GM23338 (cell line): ENCODE data around the gene PRR14L. TPM values are rescaled to one million over a fixed set of nuclear protein-coding genes. Genes with fewer than 3 reads are reported as not detected.

Experiments
- ATAC-seq: fragments of 200-7000 bp; cut with Tn5 transposase; 3 replicates; pipeline ENCODE4 v1.9.1; 2020
- DNase-seq: peaks from one replicate; pipeline ENCODE4 v3.0.0-alpha.2; 2015; ENCODE audit warnings: low spot score
- H2AFZ ChIP-seq: fragments of 200-600 bp; sonication (generic); 2 replicates; pipeline ENCODE4 v1.8.0; 2016; ENCODE audit warnings: antibody characterized with exemption, mild to moderate bottlenecking, moderate library complexity
- H3F3A ChIP-seq: fragments of 200-600 bp; sonication (generic); replicated peaks from 2 replicates; pipeline ENCODE4 v1.8.0; 2017; ENCODE audit warnings: antibody characterized with exemption, mixed run types, low read depth
- H3K27ac ChIP-seq: fragments of 200-600 bp; sonication (generic); 2 replicates; pipeline ENCODE4 v1.6.1; 2016; ENCODE audit warnings: low read depth
- H3K27me3 ChIP-seq: fragments of 200-600 bp; sonication (generic); 2 replicates; pipeline ENCODE4 v1.8.0; 2016; ENCODE audit warnings: mild to moderate bottlenecking, mixed run types, moderate library complexity; ENCODE audit not compliant: insufficient read depth
- H3K36me3 ChIP-seq: fragments of 200-600 bp; sonication (generic); 2 replicates; pipeline ENCODE4 v1.8.0; 2016; ENCODE audit warnings: mild to moderate bottlenecking; ENCODE audit not compliant: insufficient read depth
- H3K4me1 ChIP-seq: fragments of 200-600 bp; sonication (generic); 2 replicates; pipeline ENCODE4 v1.8.0; 2016; ENCODE audit warnings: mild to moderate bottlenecking, moderate library complexity; ENCODE audit not compliant: insufficient read depth
- H3K4me2 ChIP-seq: fragments of 200-600 bp; sonication (generic); 2 replicates; pipeline ENCODE4 v1.7.1; 2017; ENCODE audit warnings: mixed run types
- H3K4me3 ChIP-seq: fragments of 200-600 bp; sonication (generic); 2 replicates; pipeline ENCODE4 v1.6.1; 2016; ENCODE audit warnings: mixed run types
- H3K79me2 ChIP-seq: fragments of 200-600 bp; sonication (generic); replicated peaks from 2 replicates; pipeline ENCODE4 v1.8.0; 2017; ENCODE audit warnings: mild to moderate bottlenecking; ENCODE audit not compliant: insufficient read depth
- H3K9me2 ChIP-seq: fragments of 200-600 bp; sonication (generic); 2 replicates; pipeline ENCODE4 v1.8.0; 2017; ENCODE audit not compliant: insufficient read depth
- H4K20me1 ChIP-seq: fragments of 200-600 bp; sonication (generic); replicated peaks from 2 replicates; pipeline ENCODE4 v1.8.0; 2017; ENCODE audit warnings: mild to moderate bottlenecking; ENCODE audit not compliant: insufficient read depth
- H3K27ac Mint-ChIP-seq: 2 replicates; pipeline ENCODE4 v1.8.0; 2020; ENCODE audit warnings: inconsistent platforms, mild to moderate bottlenecking, moderate library complexity, mixed read lengths
- H3K27me3 Mint-ChIP-seq: 3 replicates; pipeline ENCODE4 v1.8.0; 2022; ENCODE audit warnings: low read depth, mild to moderate bottlenecking, moderate library complexity, mixed read lengths, inconsistent platforms; ENCODE audit not compliant: insufficient read depth, poor library complexity
- H3K36me3 Mint-ChIP-seq: 3 replicates; pipeline ENCODE4 v1.8.0; 2021; ENCODE audit warnings: low read depth, mild to moderate bottlenecking, inconsistent platforms, moderate library complexity, mixed read lengths
- H3K4me1 Mint-ChIP-seq: 3 replicates; pipeline ENCODE4 v1.8.0; 2020; ENCODE audit warnings: mild to moderate bottlenecking, inconsistent platforms, mixed read lengths
- H3K4me3 Mint-ChIP-seq: 3 replicates; pipeline ENCODE4 v1.8.0; 2021; ENCODE audit warnings: moderate library complexity, mild to moderate bottlenecking, inconsistent platforms, mixed read lengths
- H3K9me3 Mint-ChIP-seq: 3 replicates; pipeline ENCODE4 v1.8.0; 2020; ENCODE audit warnings: moderate library complexity, mild to moderate bottlenecking, inconsistent platforms, mixed read lengths
- CREB1 ChIP-seq: fragments of 250-450 bp; sonication (Bioruptor Pico); IDR thresholded peaks from 2 replicates; pipeline ENCODE4 v1.5.0; 2020; ENCODE audit warnings: low read depth, mild to moderate bottlenecking, moderate library complexity
- EZH2phosphoT487 ChIP-seq: fragments of 200-600 bp; sonication (generic); IDR thresholded peaks from one replicate; pipeline ENCODE4 v1.8.1; 2018; ENCODE audit warnings: antibody characterized with exemption; ENCODE audit not compliant: unreplicated experiment
- NANOG ChIP-seq: IDR thresholded peaks from 2 replicates; pipeline ENCODE4 v1.6.1; 2016; ENCODE audit warnings: antibody characterized with exemption, borderline replicate concordance
- POLR2AphosphoS5 ChIP-seq: IDR thresholded peaks from 2 replicates; pipeline ENCODE4 v1.6.1; 2016; ENCODE audit warnings: antibody characterized with exemption, low read depth
- ZNF114 ChIP-seq: fragments of 250-450 bp; sonication (Bioruptor Pico); IDR thresholded peaks from 2 replicates; pipeline ENCODE4 v1.5.0; 2020; ENCODE audit warnings: mild to moderate bottlenecking, moderate library complexity
- polyA plus RNA-seq: library from polyadenylated mRNA; unstranded; fragments of >200 nt; fragmentation: Nextera tagmentation; extraction: Ambion mirVana; gene quantifications from 2 replicates; pipeline ENCODE4 v1.2.1, GENCODE V29; 2016
- total RNA-seq: library from RNA; depleted of rRNA; stranded (reverse); fragments of >200 nt; shearing (Covaris generic); gene quantifications from 2 replicates; pipeline ENCODE4 v1.2.3, GENCODE V29; 2014
- TF ChIP-seq, protein P1 (sequence below): IDR thresholded peaks from 2 replicates; pipeline ENCODE4 v1.6.1; 2016; ENCODE audit warnings: antibody characterized with exemption
- TF ChIP-seq, protein P2 (sequence below): IDR thresholded peaks from one replicate; pipeline ENCODE4 v1.6.1; 2018; ENCODE audit warnings: antibody characterized with exemption; ENCODE audit not compliant: unreplicated experiment

Gene PRR14L
- total and polyA plus RNA-seq, 2 experiments from 2014 or later, result 46.3 to 54.0 TPM

DNA sequence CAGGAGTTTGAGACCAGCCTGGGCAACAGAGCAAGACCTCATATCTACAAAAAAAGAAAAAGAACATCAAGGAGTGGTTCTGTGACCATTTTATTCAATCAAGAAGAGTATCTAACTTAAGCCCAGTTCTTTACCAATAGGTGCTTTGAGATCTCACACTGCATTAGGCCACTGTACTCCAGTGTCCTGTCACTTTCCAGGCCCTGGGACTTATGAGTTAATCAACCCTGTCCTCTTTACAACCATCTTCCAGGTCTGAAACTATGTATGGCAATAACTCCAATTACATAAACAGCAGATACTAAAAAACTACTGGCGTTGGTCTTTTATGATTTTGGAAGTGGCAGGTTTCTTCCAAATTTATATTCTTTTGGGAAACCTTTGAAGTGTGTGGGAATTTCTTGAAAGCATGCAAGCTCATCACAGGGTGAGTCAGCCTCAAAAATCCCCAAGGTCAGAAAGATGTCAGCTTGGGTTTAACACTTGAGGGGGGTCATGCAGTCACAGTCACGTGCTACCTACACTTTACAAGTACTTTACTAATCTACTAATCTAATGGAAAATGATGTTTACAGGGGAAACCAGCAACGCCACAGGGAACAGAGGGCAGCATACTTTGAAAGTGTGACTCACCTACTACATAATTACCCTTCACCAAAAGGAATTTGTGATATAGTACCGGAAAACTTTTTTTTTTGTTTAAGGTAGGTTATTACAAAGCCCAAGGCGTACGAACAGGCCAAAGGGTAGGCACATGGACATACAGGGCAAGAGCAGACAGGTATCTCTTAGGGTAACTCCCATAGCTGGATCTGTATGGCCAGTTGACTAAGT is 103.5 kb downstream of the PRR14L start (continued):
- TF ChIP-seq, protein P1, sequence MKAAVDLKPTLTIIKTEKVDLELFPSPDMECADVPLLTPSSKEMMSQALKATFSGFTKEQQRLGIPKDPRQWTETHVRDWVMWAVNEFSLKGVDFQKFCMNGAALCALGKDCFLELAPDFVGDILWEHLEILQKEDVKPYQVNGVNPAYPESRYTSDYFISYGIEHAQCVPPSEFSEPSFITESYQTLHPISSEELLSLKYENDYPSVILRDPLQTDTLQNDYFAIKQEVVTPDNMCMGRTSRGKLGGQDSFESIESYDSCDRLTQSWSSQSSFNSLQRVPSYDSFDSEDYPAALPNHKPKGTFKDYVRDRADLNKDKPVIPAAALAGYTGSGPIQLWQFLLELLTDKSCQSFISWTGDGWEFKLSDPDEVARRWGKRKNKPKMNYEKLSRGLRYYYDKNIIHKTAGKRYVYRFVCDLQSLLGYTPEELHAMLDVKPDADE, result no peak
- TF ChIP-seq ZNF114, result no peak
- TF ChIP-seq EZH2phosphoT487, result no peak
- TF ChIP-seq NANOG, result no peak
- TF ChIP-seq POLR2AphosphoS5, result no peak
- TF ChIP-seq, protein P2, sequence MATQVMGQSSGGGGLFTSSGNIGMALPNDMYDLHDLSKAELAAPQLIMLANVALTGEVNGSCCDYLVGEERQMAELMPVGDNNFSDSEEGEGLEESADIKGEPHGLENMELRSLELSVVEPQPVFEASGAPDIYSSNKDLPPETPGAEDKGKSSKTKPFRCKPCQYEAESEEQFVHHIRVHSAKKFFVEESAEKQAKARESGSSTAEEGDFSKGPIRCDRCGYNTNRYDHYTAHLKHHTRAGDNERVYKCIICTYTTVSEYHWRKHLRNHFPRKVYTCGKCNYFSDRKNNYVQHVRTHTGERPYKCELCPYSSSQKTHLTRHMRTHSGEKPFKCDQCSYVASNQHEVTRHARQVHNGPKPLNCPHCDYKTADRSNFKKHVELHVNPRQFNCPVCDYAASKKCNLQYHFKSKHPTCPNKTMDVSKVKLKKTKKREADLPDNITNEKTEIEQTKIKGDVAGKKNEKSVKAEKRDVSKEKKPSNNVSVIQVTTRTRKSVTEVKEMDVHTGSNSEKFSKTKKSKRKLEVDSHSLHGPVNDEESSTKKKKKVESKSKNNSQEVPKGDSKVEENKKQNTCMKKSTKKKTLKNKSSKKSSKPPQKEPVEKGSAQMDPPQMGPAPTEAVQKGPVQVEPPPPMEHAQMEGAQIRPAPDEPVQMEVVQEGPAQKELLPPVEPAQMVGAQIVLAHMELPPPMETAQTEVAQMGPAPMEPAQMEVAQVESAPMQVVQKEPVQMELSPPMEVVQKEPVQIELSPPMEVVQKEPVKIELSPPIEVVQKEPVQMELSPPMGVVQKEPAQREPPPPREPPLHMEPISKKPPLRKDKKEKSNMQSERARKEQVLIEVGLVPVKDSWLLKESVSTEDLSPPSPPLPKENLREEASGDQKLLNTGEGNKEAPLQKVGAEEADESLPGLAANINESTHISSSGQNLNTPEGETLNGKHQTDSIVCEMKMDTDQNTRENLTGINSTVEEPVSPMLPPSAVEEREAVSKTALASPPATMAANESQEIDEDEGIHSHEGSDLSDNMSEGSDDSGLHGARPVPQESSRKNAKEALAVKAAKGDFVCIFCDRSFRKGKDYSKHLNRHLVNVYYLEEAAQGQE, result no peak

DNA sequence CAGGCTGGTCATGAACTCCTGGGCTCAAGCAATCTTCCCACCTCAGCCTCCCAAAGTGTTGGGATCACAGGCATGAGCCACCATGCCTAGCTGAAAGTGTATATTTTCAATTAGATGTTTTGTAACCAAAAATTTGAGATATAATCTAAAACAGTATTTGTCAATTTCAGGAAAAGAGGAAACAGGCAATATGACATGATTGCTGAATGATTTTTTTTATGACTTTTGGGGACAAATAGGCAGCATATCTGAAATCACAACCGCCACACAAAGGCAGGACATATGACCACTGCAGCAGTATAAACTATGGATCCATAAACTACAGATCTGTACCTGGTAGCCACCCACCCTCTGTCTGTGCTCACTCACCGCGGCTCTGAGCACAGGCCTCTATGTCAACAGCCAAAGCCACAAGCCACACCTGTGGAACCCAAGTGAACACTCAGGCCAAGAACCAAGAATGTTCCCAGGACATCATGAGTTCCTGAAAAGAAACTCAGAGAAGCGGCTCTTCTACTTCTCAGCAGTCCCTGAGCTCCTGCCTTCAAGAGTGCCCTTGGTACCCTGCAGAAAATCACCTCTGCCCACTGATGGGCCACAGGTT is 110.4 kb downstream of the PRR14L start:
- no peak for TF ChIP-seq CREB1
- Mint-ChIP-seq H3K4me3 (no peak overlapping the region), H3K36me3 (peaks cover 28% of the 10 kb centered on the region), H3K4me1 (peaks cover 14% of the 10 kb centered on the region; the same call in 2 of the 3 replicates), H3K27ac (0 out of 2 replicates have a peak overlapping the region, but pooled peaks have one; percentile 27), H3K27me3 (peaks cover 4% of the 10 kb centered on the region), H3K9me3 (no peaks in the 10 kb centered on the region)
- no peak overlapping the region for H2AFZ ChIP-seq
- no peaks in the 10 kb centered on the region for H3K36me3 ChIP-seq
- 0 out of 2 replicates have a peak overlapping the region, but pooled peaks have one; percentile 72 for H3K27ac ChIP-seq
- no peaks in the 10 kb centered on the region for H3F3A ChIP-seq
- DNase-seq, result no peak
- no peak overlapping the region for H3K4me3 ChIP-seq
- no peaks in the 10 kb centered on the region for H3K9me2 ChIP-seq
- ATAC-seq, result no peak
- H3K27me3 ChIP-seq, result no peaks in the 10 kb centered on the region
- peaks cover 72% of the 10 kb centered on the region for H3K79me2 ChIP-seq
- peaks cover 17% of the 10 kb centered on the region for H4K20me1 ChIP-seq
- H3K4me1 ChIP-seq, result peaks cover 4% of the 10 kb centered on the region; the same call in 1 of the 2 replicates
- no peak overlapping the region for H3K4me2 ChIP-seq
